A673 (cell line): ENCODE measurements around the gene IMPDH1.

Experiments
- CTCF ChIP-seq: fragments of 300-800, 200-600 bp; sonication (generic); conservative IDR thresholded peaks from 2 replicates; pipeline ENCODE4 v1.5.1; 2017; ENCODE audit warnings: low read depth, mild to moderate bottlenecking, antibody characterized with exemption, low read length, moderate library complexity, mixed read lengths
- EZH2 ChIP-seq: fragments of 200-600 bp; sonication (generic); IDR thresholded peaks from 2 replicates; pipeline ENCODE4 v1.6.1; 2017; ENCODE audit warnings: borderline replicate concordance, low read depth, mild to moderate bottlenecking, mixed read lengths, antibody characterized with exemption, low read length; ENCODE audit not compliant: poor library complexity, severe bottlenecking

DNA sequence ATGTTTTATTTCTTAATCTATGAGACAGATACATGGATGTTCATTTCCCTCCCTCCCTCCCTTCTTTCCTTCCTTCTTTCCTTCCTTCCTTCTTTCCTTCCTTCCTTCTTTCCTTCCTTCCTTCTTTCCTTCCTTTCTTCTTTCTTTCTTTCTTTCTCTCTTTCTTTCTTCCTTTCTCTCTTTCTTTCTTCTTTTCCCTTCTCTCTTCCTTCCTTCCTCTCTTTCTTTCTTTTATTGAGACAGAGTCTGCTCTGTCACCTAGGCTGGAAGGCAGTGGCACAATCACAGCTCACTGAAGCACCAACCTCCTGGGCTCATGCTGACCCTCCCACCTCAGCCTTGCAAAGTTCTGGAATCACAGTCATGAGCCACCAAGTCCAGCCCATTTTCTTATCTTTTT, 42.8 kb downstream of the IMPDH1 start:
- TF ChIP-seq CTCF (no peak), EZH2 (no peak)
